Natural killer cell (primary cell): ENCODE data around the gene MRM3. TPM values are rescaled to one million over a fixed set of nuclear protein-coding genes. Genes with fewer than 3 reads are reported as not detected.

Experiments used
- ATAC-seq, 3 donors: fragments of 150-1000 bp in 2 of 3; fragments of 200-7000 bp in 1 of 3; cut with Tn5 transposase; 1 replicate in 1 of 3; 2 replicates in 2 of 3; pipeline ENCODE4 v1.10.0; 2021; ENCODE audit warnings: mild to moderate bottlenecking in 2 of 3, moderate library complexity in 2 of 3
- DNase-seq, 2 donors: peaks; one replicate each; pipeline versions ENCODE4 v3.0.0 to v3.0.0-alpha.2; 2013 to 2021; ENCODE audit warnings: mixed read lengths in 1 of 2
- H3K27ac ChIP-seq: one replicate; pipeline ENCODE4 v1.5.1; 2013; ENCODE audit warnings: mild to moderate bottlenecking, low read length
- H3K27me3 ChIP-seq: one replicate; pipeline ENCODE4 v1.6.1; 2013; ENCODE audit warnings: low read length; ENCODE audit not compliant: control insufficient read depth, insufficient read depth
- H3K36me3 ChIP-seq: one replicate; pipeline ENCODE4 v1.6.1; 2013; ENCODE audit warnings: low read length; ENCODE audit not compliant: control insufficient read depth, insufficient read depth
- H3K4me1 ChIP-seq: one replicate; pipeline ENCODE4 v1.6.1; 2013; ENCODE audit warnings: low read length; ENCODE audit not compliant: control insufficient read depth, insufficient read depth
- H3K4me3 ChIP-seq: one replicate; pipeline ENCODE4 v1.5.1; 2013; ENCODE audit warnings: low read length
- H3K9me3 ChIP-seq: one replicate; pipeline ENCODE4 v1.6.1; 2013; ENCODE audit warnings: low read length; ENCODE audit not compliant: control insufficient read depth, insufficient read depth
- H3K27ac Mint-ChIP-seq, 2 donors: one replicate each; pipeline ENCODE4 v1.8.0; 2022; ENCODE audit warnings: mild to moderate bottlenecking in 2 of 2, mixed read lengths in 2 of 2, moderate library complexity in 1 of 2
- H3K27me3 Mint-ChIP-seq, 2 donors: one replicate each; pipeline ENCODE4 v1.8.0; 2022; ENCODE audit warnings: low read depth in 2 of 2, mixed read lengths in 2 of 2
- H3K36me3 Mint-ChIP-seq: one replicate; pipeline ENCODE4 v1.8.0; 2022; ENCODE audit warnings: mixed read lengths
- H3K4me1 Mint-ChIP-seq, 2 donors: one replicate each; pipeline ENCODE4 v1.8.0; 2022; ENCODE audit warnings: mixed read lengths in 2 of 2
- H3K4me3 Mint-ChIP-seq: one replicate; pipeline ENCODE4 v1.8.0; 2022; ENCODE audit warnings: mild to moderate bottlenecking, moderate library complexity, mixed read lengths
- H3K9me3 Mint-ChIP-seq, 2 donors: one replicate each; pipeline ENCODE4 v1.8.0; 2022; ENCODE audit warnings: mixed read lengths in 2 of 2
- CTCF ChIP-seq: fragments of 200-600 bp; IDR thresholded peaks from one replicate; pipeline ENCODE4 v1.8.0; 2022; ENCODE audit warnings: antibody characterized with exemption
- WGBS: methylation state at CpG from one replicate; pipeline ENCODE4 v1.1.7; 2013; ENCODE audit warnings: missing lambda C conversion rate; ENCODE audit not compliant: insufficient coverage; 5-methylcytosine and 5-hydroxymethylcytosine counted together
- intact Hi-C: fragments of 100-400 bp; cut with micrococcal nuclease; formaldehyde crosslinking; loops from one replicate; pipeline ENCODE4 v1.14.2; 2022
- total RNA-seq, 4 donors: library from RNA; stranded (reverse); fragments of 120-200 nt in 1 of 4; gene quantifications; one replicate each; pipeline versions ENCODE4 v1.2.3 to v1.2.4, GENCODE V29; 2013 to 2022

MRM3 gene
- total RNA-seq, 3 donors from 2014 or later (not counting 1 experiment from before 2014, with no cell fraction given) = 24.3 to 32.2 (median 31.9) TPM

GRCh38 chr17:743139-743538, 39.0 kb upstream of the MRM3 start:
- no peak overlapping the region for H3K4me3 ChIP-seq
- Mint-ChIP-seq H3K27me3 (no peaks in the 10 kb centered on the region), H3K4me1 (peaks cover 4 to 9% of the 10 kb centered on the region in 2 donors), H3K27ac (no peak overlapping the region), H3K36me3 (no peaks in the 10 kb centered on the region), H3K4me3 (no peak overlapping the region), H3K9me3 (no peaks in the 10 kb centered on the region)
- 100% methylated on average over 3 of the region's 4 CpGs for WGBS
- intact Hi-C loops = no loop called here
- TF ChIP-seq CTCF = no peak
- H3K27ac ChIP-seq = no peak overlapping the region
- no peak for DNase-seq
- H3K27me3 ChIP-seq = no peaks in the 10 kb centered on the region
- no peaks in the 10 kb centered on the region for H3K4me1 ChIP-seq
- H3K9me3 ChIP-seq = no peaks in the 10 kb centered on the region
- ATAC-seq = no peak
- H3K36me3 ChIP-seq = peaks cover 32% of the 10 kb centered on the region

GRCh38 chr17:744937-745336, 37.2 kb upstream of the MRM3 start:
- H3K36me3 ChIP-seq = peaks cover 32% of the 10 kb centered on the region
- DNase-seq (no peak), ATAC-seq (no peak)
- no peak for TF ChIP-seq CTCF
- no peaks in the 10 kb centered on the region for H3K27me3 Mint-ChIP-seq
- no peak overlapping the region for H3K27ac ChIP-seq
- H3K27me3 ChIP-seq = no peaks in the 10 kb centered on the region
- no peak overlapping the region for H3K4me3 Mint-ChIP-seq
- no peak overlapping the region for H3K4me3 ChIP-seq
- no peaks in the 10 kb centered on the region for H3K9me3 Mint-ChIP-seq
- H3K27ac Mint-ChIP-seq = no peak overlapping the region
- intact Hi-C loops = no loop called here
- no peaks in the 10 kb centered on the region for H3K36me3 Mint-ChIP-seq
- WGBS = 86% methylated on average over 9 of the region's 9 CpGs
- no peaks in the 10 kb centered on the region for H3K9me3 ChIP-seq
- H3K4me1 Mint-ChIP-seq = peaks cover 6 to 20% of the 10 kb centered on the region in 2 donors
- H3K4me1 ChIP-seq = no peaks in the 10 kb centered on the region

- intact Hi-C loops = no loop called here
- ATAC-seq (no peak), DNase-seq (no peak)
- no peaks in the 10 kb centered on the region for H3K9me3 Mint-ChIP-seq
- H3K9me3 ChIP-seq = no peaks in the 10 kb centered on the region
- no peak overlapping the region for H3K27ac Mint-ChIP-seq
- no peak overlapping the region for H3K27ac ChIP-seq
- peaks cover 10 to 22% of the 10 kb centered on the region in 2 donors for H3K4me1 Mint-ChIP-seq
- H3K36me3 Mint-ChIP-seq = no peaks in the 10 kb centered on the region
- H3K27me3 Mint-ChIP-seq = no peaks in the 10 kb centered on the region
- TF ChIP-seq CTCF = no peak
- peaks cover under 1% of the 10 kb centered on the region for H3K4me1 ChIP-seq
- WGBS = 97% methylated on average over 11 of the region's 11 CpGs
- H3K27me3 ChIP-seq = no peaks in the 10 kb centered on the region
- H3K4me3 ChIP-seq = no peak overlapping the region
- peaks cover 32% of the 10 kb centered on the region for H3K36me3 ChIP-seq
- no peak overlapping the region for H3K4me3 Mint-ChIP-seq
Measured at GRCh38 chr17:745406-745805, 36.7 kb upstream of the MRM3 start.

- no peak overlapping the region for H3K4me3 ChIP-seq
- WGBS = 92% methylated on average over 9 of the region's 9 CpGs
- ATAC-seq (no peak), DNase-seq (no peak)
- H3K4me1 Mint-ChIP-seq = peaks cover 18 to 27% of the 10 kb centered on the region in 2 donors
- no peaks in the 10 kb centered on the region for H3K27me3 ChIP-seq
- no peak for TF ChIP-seq CTCF
- H3K4me1 ChIP-seq = peaks cover 8% of the 10 kb centered on the region
- no peaks in the 10 kb centered on the region for H3K9me3 Mint-ChIP-seq
- intact Hi-C loops = no loop called here
- H3K27ac Mint-ChIP-seq = no peak overlapping the region
- no peak overlapping the region for H3K27ac ChIP-seq
- H3K36me3 Mint-ChIP-seq = no peaks in the 10 kb centered on the region
- H3K9me3 ChIP-seq = no peaks in the 10 kb centered on the region
- no peaks in the 10 kb centered on the region for H3K27me3 Mint-ChIP-seq
- H3K36me3 ChIP-seq = peaks cover 32% of the 10 kb centered on the region
- no peak overlapping the region for H3K4me3 Mint-ChIP-seq
Measured at GRCh38 chr17:746181-746580, 36.0 kb upstream of the MRM3 start.
